ENCODE data around the gene LAMA5.
A peak's percentile ranks its signal among the peaks of the same experiment; 100 is the strongest.

The LAMA5 gene

DNA sequence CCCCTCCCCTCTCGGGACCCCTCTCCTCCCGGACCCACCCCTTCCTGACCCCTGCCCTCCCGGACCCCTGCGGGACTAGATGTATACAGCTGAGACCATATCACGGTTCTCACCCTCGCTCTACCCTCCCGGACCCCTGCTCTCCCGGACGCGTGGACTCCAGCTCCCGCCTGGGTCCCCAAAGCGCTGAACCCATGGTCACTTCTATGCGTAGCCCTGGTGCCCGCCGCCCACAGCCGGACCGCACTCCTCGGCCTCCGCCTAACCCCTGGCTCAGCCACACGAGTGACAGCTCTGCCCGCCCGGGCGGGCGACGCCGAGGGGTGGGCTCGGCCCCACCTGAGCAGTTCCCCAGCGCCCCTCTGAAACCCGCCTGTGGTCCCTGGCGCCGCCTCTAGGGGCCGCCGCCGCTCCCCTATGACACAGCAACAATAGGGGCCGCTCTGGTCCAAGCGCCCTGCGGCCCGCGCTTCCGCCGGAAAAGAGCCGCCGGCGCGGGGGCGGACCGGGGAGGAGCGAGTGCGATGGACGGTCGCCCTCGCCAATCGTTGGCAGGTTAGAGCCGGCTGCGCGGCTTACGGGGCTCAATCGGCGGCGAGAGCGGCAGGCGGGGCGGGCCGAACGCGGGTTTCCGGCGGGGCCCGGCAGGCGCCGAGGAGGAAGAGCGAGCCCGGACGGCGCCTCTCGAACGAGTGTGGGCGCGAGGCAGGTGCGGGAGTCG is 64.6 kb downstream of the LAMA5 start, which contains the start of gene ADRM1:
TSS of gene ADRM1 (plus strand) at position 657 of the 721 bp plus-strand sequence. CDS start 572 bp downstream, outside the sequence.
- peak; percentile 90 for DNase-seq (ENCODE audit: low read depth)

DNA sequence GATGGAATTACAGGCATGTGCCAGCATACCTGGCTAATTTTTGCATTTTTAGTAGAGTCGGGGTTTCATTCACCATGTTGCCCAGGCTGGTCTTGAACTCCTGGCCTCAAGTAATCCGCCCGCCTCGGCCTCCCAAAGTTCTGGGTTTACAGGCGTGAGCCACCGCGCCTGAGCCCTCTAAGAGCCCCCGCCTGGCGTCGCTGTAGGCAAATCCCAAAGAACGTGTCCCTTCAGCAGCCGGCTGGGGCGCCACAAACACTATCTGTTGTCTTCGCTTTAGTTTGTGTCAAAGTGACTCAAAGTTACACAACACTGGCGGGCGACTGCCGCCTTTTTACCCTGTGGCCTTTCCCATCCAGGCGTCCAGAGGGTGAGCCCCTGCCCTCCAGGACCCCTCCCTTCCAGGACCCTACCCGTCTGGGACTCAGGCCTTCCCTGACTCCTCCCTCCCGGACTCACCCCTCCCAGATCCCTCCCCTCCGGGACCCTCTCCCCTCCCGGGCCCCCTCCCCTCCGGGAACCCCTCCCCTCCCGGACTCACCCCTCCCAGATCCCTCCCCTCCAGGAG is 65.3 kb downstream of the LAMA5 start:
- peak; percentile 91 for DNase-seq (ENCODE audit: low read depth)

- no peak for DNase-seq (ENCODE audit: low read depth)
Observed at GRCh38 chr20:62301111-62301668, 65.9 kb downstream of the LAMA5 start.

GRCh38 chr20:62300319-62300718 is 66.8 kb downstream of the LAMA5 start:
- DNase-seq (ENCODE audit: low read depth): no peak

GRCh38 chr20:62299666-62300236 is 67.4 kb downstream of the LAMA5 start:
- no peak for DNase-seq (ENCODE audit: low read depth)

DNA sequence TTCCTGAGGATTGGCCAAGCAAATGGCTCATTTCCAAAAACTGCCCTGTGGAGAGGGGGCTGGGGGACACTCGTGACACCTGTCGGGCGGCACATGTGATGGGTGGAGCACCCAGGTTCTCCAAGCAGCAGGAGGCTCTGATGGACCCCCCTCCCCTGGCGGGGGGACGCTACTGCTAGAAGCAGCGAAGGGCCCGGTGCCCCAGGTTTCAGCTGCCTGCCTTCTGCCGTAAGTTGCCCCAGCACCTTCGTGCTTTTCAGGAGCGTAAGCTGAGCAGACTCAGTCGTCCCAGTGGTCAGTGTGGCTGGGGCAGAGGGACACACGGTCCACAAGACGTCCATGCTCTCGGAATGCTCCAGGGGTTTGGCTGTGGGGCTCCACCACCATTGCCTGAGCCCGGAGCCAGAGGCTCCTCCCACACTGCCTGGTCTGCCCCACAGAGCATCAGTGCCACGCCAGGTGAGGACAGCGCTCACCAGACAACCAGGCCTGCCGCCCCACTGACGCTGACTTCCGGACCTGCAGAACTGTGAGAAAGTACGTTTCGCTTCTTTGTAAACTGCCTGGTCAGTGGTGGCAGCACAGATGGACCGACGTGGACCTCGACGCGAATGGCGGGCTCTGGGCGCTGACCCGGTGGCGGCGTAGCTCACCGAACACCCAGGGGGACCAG is 68.4 kb downstream of the LAMA5 start:
- DNase-seq (ENCODE audit: low read depth): no peak

GRCh38 chr20:62297449-62298227 is 69.5 kb downstream of the LAMA5 start:
- no peak for DNase-seq (ENCODE audit: low read depth)

GRCh38 chr20:62296724-62297448 is 70.2 kb downstream of the LAMA5 start:
- DNase-seq (ENCODE audit: low read depth): no peak

DNA sequence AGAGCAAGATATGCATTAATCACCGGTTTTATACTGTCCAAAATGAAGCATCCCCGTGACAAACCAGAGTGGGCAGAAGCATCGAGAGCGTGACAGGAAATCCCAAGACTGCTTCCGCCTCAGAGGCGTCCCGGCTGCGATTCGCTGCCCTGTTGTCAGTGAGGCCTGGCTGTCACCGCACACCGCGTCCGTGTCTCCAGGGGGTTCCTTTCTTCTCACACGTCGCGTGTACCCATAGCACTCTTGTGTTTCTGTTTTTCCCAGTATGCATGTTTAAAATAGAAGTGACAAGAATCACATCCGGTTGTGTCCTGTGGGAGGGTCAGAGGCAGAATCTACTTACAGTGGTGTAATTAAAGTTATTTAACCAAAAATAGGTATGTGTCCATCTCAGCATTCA is 72.6 kb downstream of the LAMA5 start:
- DNase-seq (ENCODE audit: low read depth): no peak

GRCh38 chr20:62293946-62294345 is 73.2 kb downstream of the LAMA5 start:
- no peak for DNase-seq (ENCODE audit: low read depth)

DNA sequence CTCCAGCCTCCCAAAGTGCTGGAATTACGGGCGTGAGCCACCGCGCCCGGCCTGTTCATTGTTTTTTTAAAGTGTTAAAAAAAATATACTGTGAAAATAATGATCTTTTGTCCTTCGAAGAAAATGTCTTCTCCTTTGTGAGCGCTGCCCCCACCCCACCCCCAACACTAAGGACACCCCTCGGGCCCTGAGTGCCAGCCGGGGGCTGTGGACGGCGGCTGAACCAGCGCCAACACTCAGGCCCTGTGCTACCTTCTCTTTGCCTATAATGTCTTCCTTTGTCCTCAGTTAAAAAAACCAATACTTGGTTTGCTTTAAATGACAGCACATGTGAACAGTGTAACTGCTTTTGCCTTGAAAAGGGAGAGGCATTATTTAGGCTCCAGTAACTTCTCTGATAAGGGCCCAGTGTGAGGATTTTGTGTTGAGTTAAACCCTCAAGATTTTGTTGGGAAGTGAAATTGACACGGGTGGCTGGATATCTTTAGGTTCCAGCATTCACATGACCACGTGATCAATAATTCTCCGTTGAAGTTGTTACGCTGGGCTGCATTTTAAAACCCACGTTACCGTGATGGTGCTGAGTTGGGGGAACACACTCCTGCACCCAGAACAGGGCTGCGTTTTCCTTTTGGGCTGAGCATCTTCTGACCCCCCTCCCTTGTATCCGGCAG is 73.9 kb downstream of the LAMA5 start:
- no peak for DNase-seq (ENCODE audit: low read depth)

DNA sequence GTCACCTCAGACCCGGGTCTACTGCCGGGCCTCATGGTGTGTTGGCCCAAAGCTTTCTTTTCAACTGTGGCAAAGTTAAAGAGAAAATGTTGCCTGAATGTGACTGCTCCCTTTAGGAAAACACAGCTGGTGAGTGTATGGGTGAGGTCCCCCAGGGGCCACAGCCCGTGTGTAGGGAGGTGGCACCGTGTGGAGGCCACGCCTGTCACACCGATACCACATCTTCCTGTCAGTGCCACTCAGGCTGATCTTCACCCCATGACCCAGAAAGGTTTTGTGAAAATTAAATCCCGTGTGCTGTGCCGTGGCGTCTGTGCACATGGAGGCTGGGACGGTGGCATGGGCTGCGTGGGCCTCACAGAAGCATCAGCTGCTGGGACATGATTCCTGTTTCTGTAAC is 75.0 kb downstream of the LAMA5 start:
- DNase-seq (ENCODE audit: low read depth): no peak

- no peak for DNase-seq (ENCODE audit: low read depth)
Observed at GRCh38 chr20:62291251-62292066, 75.7 kb downstream of the LAMA5 start.

DNA sequence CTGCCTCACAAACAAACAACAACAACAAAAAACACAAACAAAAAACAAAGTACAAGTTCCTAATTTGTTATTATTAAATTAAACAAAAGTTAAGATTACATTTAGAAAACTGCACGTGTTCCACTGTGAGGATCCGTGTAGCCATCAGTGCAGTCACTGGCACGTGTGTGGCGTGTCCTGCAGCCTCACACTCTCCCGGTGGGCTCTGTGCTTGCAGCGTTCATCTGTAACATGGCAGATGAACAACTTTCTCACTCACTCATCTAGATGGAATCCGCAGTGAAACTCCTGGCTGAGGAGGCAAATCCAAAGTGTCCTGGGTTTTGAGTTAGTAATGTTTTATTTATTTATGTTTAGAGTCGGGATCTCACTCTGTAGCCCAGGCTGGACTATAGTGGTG is 77.2 kb downstream of the LAMA5 start:
- DNase-seq (ENCODE audit: low read depth): no peak

DNA sequence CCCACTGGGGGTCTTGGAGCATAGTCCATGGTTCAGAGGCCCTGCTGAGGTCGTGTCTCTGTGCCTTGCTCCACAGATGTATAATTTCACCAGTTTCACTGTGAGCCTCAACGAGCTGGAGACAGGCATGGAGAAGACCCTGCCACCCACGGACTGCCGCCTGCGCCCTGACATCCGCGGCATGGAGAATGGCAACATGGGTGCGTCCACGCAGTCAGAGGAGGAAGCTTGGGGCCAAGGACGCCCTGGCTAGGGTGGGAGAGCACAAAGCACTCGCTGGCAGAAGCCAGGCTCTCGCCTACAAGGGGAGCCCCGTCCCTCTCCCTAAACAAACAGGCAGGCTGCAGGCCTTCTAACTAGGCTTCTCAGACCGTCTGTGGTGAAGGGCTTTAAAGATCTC is 78.0 kb downstream of the LAMA5 start:
- no peak for DNase-seq (ENCODE audit: low read depth)

DNA sequence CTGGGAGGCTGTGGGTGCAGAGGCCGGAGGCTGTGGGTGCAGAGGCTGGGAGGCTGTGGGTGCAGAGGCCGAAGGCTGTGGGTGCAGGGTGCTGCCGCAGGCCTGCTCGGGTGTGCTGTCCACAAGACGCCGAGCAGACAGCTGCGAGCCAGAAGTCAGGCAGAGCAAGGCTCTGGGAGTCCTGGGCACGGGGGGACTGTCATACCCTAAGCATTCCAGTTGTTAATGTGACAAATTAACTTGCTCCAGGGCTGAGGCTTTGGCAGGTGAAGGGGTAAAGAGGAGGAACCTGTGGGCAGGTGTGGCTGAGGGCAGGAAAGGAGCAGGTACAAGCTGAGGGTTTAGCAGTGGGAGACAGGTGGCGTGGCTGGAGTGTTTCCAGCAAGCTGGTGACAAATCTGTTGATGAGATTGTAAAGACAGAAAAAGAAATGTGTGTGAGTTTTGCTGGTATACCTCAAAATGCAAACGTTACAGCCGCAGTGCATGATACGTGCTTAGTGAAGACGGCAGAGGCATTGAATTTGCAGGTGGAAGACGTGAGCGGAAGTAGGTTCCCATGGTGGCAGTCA is 78.5 kb downstream of the LAMA5 start:
- DNase-seq (ENCODE audit: low read depth): no peak

DNA sequence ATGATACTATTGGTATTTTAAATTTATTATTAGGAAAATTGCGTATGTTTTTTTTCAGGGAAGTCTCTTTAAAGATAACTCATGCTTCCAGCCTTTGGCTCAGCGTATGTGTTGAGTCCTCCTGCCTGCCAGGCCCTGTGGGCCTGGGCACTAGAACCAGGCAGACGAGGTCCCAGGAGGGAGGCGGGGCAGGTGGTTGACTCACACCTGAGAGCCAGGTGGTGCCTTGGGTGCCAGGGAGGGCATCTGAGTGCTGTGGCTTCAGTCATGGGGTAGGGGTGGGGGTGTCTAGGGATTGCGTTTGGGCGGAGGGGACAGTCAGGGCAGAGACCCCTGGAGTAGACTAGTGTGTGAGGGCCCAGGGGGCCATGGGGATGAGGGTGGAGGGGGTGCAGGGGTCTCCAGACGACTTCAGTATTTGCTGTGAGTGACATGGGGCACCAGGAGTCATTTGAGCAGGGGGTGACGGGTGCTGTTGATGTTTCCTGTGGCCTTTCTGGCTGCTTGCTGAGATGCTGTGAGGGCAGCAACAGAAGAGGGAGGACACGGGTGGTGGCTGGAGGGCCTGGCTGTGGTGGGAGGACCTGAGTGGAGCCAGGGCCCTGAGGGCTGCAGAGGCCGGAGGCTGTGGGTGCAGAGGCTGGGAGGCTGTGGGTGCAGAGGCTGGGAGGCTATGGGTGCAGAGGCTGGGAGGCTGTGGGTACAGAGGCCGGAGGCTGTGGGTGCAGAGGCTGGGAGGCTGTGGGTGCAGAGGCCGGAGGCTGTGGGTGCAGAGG is 79.2 kb downstream of the LAMA5 start:
- DNase-seq (ENCODE audit: low read depth): no peak

DNA sequence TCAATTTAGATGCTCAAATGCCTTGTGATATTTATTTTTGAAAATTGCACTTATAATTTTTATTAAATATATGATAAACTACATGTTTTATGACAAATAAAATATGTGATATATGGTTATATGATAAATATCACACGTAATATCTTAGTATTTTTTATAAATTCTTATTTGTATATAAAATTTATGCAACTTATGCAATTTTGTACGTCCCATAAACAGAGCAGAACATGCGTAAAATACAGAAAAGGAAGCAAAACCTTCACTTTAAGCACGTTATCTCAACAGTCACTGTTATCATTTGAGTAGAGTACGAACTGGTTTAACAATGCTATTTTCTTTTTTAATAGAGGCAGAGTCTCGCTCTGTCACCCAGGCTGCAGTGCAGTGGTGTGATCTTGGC is 80.0 kb downstream of the LAMA5 start:
- no peak for DNase-seq (ENCODE audit: low read depth)
